OCI-LY1 (cell line): ENCODE measurements around the gene DHRSX.

ENCODE experiments used
- H2AFZ ChIP-seq: fragments of 200-600 bp; sonication (generic), shearing (Covaris generic); 2 replicates; pipeline ENCODE4 v1.6.0; 2014; ENCODE audit warnings: antibody characterized with exemption, mild to moderate bottlenecking, low read length
- H3F3A ChIP-seq: fragments of 200-600 bp; sonication (generic), shearing (Covaris generic); 2 replicates; pipeline ENCODE4 v1.6.0; 2014; ENCODE audit warnings: mild to moderate bottlenecking, antibody characterized with exemption, low read length, moderate library complexity; ENCODE audit not compliant: insufficient read depth
- H3K27ac ChIP-seq: fragments of 200-600 bp; sonication (generic); 2 replicates; pipeline ENCODE4 v1.5.1; 2014; ENCODE audit warnings: low read length, mixed run types, mild to moderate bottlenecking, low read depth; ENCODE audit not compliant: poor library complexity, severe bottlenecking
- H3K27me3 ChIP-seq: fragments of 200-600 bp; sonication (generic); 2 replicates; pipeline ENCODE4 v1.6.0; 2014; ENCODE audit warnings: antibody characterized with exemption, mild to moderate bottlenecking, low read length, moderate library complexity; ENCODE audit not compliant: insufficient read depth
- H3K36me3 ChIP-seq: fragments of 200-600 bp; sonication (generic); 2 replicates; pipeline ENCODE4 v1.6.1; 2014; ENCODE audit warnings: mild to moderate bottlenecking, antibody characterized with exemption, low read length, moderate library complexity, mixed read lengths; ENCODE audit not compliant: insufficient read depth
- H3K4me1 ChIP-seq: fragments of 200-600 bp; sonication (generic); 2 replicates; pipeline ENCODE4 v1.5.1; 2014; ENCODE audit warnings: mild to moderate bottlenecking, low read length, moderate library complexity; ENCODE audit not compliant: insufficient read depth, severe bottlenecking
- H3K4me2 ChIP-seq: fragments of 200-600 bp; sonication (generic), shearing (Covaris generic); 2 replicates; pipeline ENCODE4 v1.6.1; 2014; ENCODE audit warnings: low read length
- H3K4me3 ChIP-seq: fragments of 200-600 bp; sonication (generic); 2 replicates; pipeline ENCODE4 v1.5.1; 2014; ENCODE audit warnings: low read length, low read depth, mild to moderate bottlenecking, mixed read lengths; ENCODE audit not compliant: poor library complexity, severe bottlenecking
- H3K79me2 ChIP-seq: fragments of 200-600 bp; shearing (Covaris generic); 2 replicates; pipeline ENCODE4 v1.6.1; 2016; ENCODE audit warnings: mixed run types, low read length, mixed read lengths; ENCODE audit not compliant: insufficient read depth
- H3K9ac ChIP-seq: fragments of 200-600 bp; sonication (generic), shearing (Covaris generic); 2 replicates; pipeline ENCODE4 v1.6.1; 2014; ENCODE audit warnings: mild to moderate bottlenecking, low read length, mixed read lengths
- H3K9me2 ChIP-seq: fragments of 200-600 bp; sonication (generic), shearing (Covaris generic); 2 replicates; pipeline ENCODE4 v1.6.1; 2014; ENCODE audit warnings: low read depth, mild to moderate bottlenecking, low read length, mixed read lengths
- H3K9me3 ChIP-seq: fragments of 200-600 bp; shearing (Covaris generic); 2 replicates; pipeline ENCODE4 v1.6.1; 2014; ENCODE audit warnings: low read length, mixed read lengths
- H4K20me1 ChIP-seq: fragments of 200-600 bp; sonication (generic), shearing (Covaris generic); 2 replicates; pipeline ENCODE4 v1.6.0; 2016; ENCODE audit warnings: mild to moderate bottlenecking, low read length; ENCODE audit not compliant: insufficient read depth
- EZH2 ChIP-seq: fragments of 200-600 bp; sonication (generic), shearing (Covaris generic); IDR thresholded peaks from 2 replicates; pipeline ENCODE4 v1.8.0; 2017; ENCODE audit warnings: borderline replicate concordance, mixed run types, mild to moderate bottlenecking, antibody characterized with exemption, low read length, moderate library complexity, mixed read lengths
- TF ChIP-seq, protein P1 (sequence below): fragments of 200-600 bp; sonication (generic), shearing (Covaris generic); IDR thresholded peaks from 2 replicates; pipeline ENCODE4 v1.5.1; 2017; ENCODE audit warnings: mild to moderate bottlenecking, antibody characterized with exemption, low read length, moderate library complexity, mixed read lengths

The DHRSX gene

DNA sequence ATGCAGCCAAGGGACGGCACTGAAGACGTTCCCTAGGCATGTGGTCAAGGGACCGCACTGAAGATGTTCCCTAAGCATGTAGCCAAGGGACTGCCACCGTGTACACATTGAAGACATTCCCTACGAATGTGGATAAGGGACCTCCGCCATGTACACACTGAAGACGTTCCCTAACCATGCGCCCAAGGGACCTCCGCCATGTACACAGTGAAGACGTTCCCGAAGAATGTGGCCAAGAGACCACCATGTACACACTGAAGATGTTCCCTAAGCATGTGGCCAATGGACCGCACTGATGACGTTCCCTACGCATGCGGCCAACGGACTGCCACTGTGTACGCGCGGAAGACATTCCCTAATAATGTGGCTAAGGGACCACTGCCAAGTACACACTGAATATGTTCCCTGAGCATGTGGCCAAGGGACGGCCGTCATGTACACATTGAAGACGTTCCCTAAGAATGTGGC, 48.4 kb downstream of the DHRSX start:
- H3K4me3 ChIP-seq = no peak overlapping the region
- no peaks in the 10 kb centered on the region for H3K9me2 ChIP-seq
- peaks cover 8% of the 10 kb centered on the region; the same call in 1 of the 2 replicates for H3K79me2 ChIP-seq
- H3K27ac ChIP-seq = no peak overlapping the region
- H3K4me2 ChIP-seq = no peak overlapping the region
- H3K9me3 ChIP-seq = no peaks in the 10 kb centered on the region
- no peak overlapping the region for H3K9ac ChIP-seq
- H3K4me1 ChIP-seq = peaks cover 11% of the 10 kb centered on the region
- TF ChIP-seq, protein P1, sequence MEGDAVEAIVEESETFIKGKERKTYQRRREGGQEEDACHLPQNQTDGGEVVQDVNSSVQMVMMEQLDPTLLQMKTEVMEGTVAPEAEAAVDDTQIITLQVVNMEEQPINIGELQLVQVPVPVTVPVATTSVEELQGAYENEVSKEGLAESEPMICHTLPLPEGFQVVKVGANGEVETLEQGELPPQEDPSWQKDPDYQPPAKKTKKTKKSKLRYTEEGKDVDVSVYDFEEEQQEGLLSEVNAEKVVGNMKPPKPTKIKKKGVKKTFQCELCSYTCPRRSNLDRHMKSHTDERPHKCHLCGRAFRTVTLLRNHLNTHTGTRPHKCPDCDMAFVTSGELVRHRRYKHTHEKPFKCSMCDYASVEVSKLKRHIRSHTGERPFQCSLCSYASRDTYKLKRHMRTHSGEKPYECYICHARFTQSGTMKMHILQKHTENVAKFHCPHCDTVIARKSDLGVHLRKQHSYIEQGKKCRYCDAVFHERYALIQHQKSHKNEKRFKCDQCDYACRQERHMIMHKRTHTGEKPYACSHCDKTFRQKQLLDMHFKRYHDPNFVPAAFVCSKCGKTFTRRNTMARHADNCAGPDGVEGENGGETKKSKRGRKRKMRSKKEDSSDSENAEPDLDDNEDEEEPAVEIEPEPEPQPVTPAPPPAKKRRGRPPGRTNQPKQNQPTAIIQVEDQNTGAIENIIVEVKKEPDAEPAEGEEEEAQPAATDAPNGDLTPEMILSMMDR = no peak
- no peak for TF ChIP-seq EZH2
- no peaks in the 10 kb centered on the region for H3K27me3 ChIP-seq
- H3K36me3 ChIP-seq = peaks cover 14% of the 10 kb centered on the region
- H4K20me1 ChIP-seq = no peaks in the 10 kb centered on the region
- H2AFZ ChIP-seq = no peak overlapping the region
- H3F3A ChIP-seq = no peaks in the 10 kb centered on the region

DNA sequence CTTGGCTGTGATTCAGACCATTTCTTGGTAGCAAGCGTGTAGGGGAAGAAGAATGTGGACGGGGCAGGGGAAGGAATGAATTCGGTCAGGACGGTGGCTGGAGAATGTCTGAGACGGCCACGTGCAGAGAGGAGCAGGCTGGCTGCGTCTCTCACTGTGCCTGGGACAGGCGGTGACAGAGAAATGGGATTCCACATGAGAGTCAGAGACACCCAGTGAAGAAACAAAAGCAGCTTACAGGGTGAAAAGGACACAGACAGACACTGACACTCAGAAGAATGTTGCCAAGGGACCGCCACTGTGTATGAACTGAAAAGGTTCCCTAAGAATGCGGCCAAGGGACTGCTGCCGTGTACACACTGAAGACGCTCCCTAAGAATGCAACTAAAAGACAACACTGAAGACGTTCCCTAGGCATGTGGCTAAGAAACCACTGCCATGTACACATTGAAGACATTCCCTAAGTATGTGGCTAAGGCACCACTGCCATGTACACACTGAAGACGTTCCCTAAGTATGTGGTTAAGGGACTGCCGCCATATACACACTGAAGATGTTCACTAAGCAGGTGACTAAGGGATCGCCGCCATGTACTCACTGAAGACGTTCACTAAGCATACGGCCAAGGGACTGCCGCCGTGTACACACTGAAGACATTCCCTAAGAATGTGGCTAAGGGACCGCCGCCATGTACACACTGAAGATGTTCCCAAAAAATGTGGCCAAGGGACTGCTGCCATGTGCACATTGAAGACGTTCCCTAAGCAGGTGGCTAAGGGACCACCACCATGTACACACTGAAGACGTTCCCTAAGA, 49.1 kb downstream of the DHRSX start:
- Histone ChIP-seq H3K27ac (no peak overlapping the region), H3K9ac (no peak overlapping the region)

DNA sequence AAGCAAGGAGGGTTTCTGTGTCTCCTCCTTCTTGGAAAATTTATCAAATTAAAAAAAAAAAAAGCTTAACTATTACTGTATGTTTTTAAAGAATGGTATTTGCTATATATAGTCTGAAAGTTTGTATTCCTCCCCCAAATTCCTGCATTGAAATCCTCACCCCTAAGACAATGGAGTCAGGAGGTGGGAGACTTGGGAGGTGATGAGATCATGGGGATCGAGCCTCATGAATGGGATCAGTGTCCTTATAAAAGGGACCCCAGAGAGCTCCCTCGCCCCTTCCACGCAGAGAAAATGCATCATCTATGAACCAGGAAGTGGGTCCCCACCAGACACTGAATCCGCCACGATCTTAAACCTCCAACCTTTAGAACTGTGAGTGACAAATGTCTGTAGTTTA, 50.1 kb downstream of the DHRSX start:
- TF ChIP-seq EZH2 = no peak
- TF ChIP-seq, protein P1 = no peak
- no peak overlapping the region for H3K4me3 ChIP-seq
- no peaks in the 10 kb centered on the region for H3K9me2 ChIP-seq
- H3F3A ChIP-seq = no peaks in the 10 kb centered on the region
- H3K36me3 ChIP-seq = peaks cover 22% of the 10 kb centered on the region
- H3K4me1 ChIP-seq = peaks cover 11% of the 10 kb centered on the region
- H4K20me1 ChIP-seq = no peaks in the 10 kb centered on the region
- no peak overlapping the region for H3K27ac ChIP-seq
- no peaks in the 10 kb centered on the region for H3K27me3 ChIP-seq
- H3K9me3 ChIP-seq = no peaks in the 10 kb centered on the region
- H3K9ac ChIP-seq = no peak overlapping the region
- H3K4me2 ChIP-seq = no peak overlapping the region
- no peak overlapping the region for H2AFZ ChIP-seq
- H3K79me2 ChIP-seq = peaks cover 8% of the 10 kb centered on the region; the same call in 1 of the 2 replicates

More for the DNA sequence above, 49.1 kb downstream of the DHRSX start:
- Histone ChIP-seq H3K4me2 (no peak overlapping the region), H3F3A (no peaks in the 10 kb centered on the region), H3K79me2 (peaks cover 8% of the 10 kb centered on the region; the same call in 1 of the 2 replicates), H2AFZ (no peak overlapping the region), H3K4me1 (peaks cover 11% of the 10 kb centered on the region), H3K9me3 (no peaks in the 10 kb centered on the region), H3K27me3 (no peaks in the 10 kb centered on the region), H3K36me3 (peaks cover 19% of the 10 kb centered on the region), H3K4me3 (no peak overlapping the region), H3K9me2 (no peaks in the 10 kb centered on the region), H4K20me1 (no peaks in the 10 kb centered on the region)
- TF ChIP-seq EZH2 = no peak
- TF ChIP-seq, protein P1 = no peak
